ENCODE measurements around the gene EPSTI1. TPM values are rescaled to one million over a fixed set of nuclear protein-coding genes. Genes with fewer than 3 reads are reported as not detected.
A peak's percentile ranks its signal among the peaks of the same experiment; 100 is the strongest.

The EPSTI1 gene
- polyA plus RNA-seq, 1 of the 3 experiments (the other 2 are of a cell fraction): 0.02 TPM

DNA sequence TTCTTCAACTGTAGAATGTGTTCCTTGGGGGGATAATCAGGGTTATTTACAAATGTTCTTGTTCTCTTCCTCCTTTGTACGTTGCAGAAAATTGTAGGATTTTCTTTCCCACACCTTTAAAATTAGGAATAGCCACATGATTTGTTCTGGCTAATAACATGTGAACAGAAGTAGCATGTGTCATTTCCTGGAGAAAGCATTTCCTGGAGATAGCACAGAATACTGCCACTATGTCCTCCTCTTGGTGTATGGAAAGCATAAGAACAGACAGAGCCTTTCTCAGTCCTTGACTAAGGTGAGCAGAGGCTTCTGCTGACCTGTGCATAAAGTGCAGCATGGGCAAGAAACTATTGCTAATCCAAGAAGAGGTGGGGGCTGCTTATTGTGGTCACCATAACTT lies 108.9 kb downstream of the EPSTI1 start:
- peak overlapping the region; percentile 23; the same call in 1 of the 2 replicates for H2AFZ ChIP-seq (ENCODE audit: low read depth)
- H3K4me2 ChIP-seq: no peak overlapping the region
- H3K79me2 ChIP-seq (ENCODE audit: insufficient read depth): no peaks in the 10 kb centered on the region
- TF ChIP-seq MEF2A (IDR thresholded peaks at IDR 0.05; ENCODE audit: borderline replicate concordance, low read depth) (no peak), GATA2 (CRISPR knock-in tag; IDR thresholded peaks at IDR 0.05) (no peak), RFX5 (IDR thresholded peaks at IDR 0.05; ENCODE audit: low read length) (no peak), CTCF (IDR thresholded peaks at IDR 0.05) (no peak), FOSL2 (IDR thresholded peaks at IDR 0.05; ENCODE audit: borderline replicate concordance, low read depth) (no peak), USF1 (IDR thresholded peaks at IDR 0.05; ENCODE audit: borderline replicate concordance, low read depth) (no peak), CHD2 (IDR thresholded peaks at IDR 0.05; ENCODE audit: low read length, partially characterized antibody) (no peak), EZH2phosphoT487 (IDR thresholded peaks at IDR 0.05; ENCODE audit: borderline replicate concordance, low read depth) (no peak), RAD21 (IDR thresholded peaks at IDR 0.05; ENCODE audit: low read length) (no peak), FOXM1 (IDR thresholded peaks at IDR 0.05; ENCODE audit: low read depth) (no peak), ELF1 (IDR thresholded peaks at IDR 0.05) (no peak), REST (IDR thresholded peaks at IDR 0.05; ENCODE audit: low read depth, low read length) (no peak)
- DNase-seq: no peak
- no peaks in the 10 kb centered on the region for H3K36me3 ChIP-seq (replicated peaks in 1 of 2; ENCODE audit: control insufficient read depth in 1 of 2, insufficient read depth in 2 of 2, low read length in 1 of 2)
- no peaks in the 10 kb centered on the region for H3K9me2 ChIP-seq
- H3K9me3 ChIP-seq: no peaks in the 10 kb centered on the region
- no peak overlapping the region for H3K27ac ChIP-seq (ENCODE audit: low read depth in 2 of 2, low read length in 1 of 2)
- peaks cover 0 to 10% of the 10 kb centered on the region in 2 experiments; a peak in 2 of 4 replicates for H3K4me1 ChIP-seq (ENCODE audit: control insufficient read depth in 1 of 2, insufficient read depth in 2 of 2, low read depth in 1 of 2, low read length in 1 of 2)
- CTCF ChIA-PET: interaction anchor here (0.6 to 1.9 kb wide), 13 partner anchors 13 to 937 kb away, joined by 3 to 8 read pairs (median 3); partner anchors contain the start of gene DNAJC15
- no peaks in the 10 kb centered on the region for H3F3A ChIP-seq (replicated peaks; ENCODE audit: insufficient read depth)
- POLR2A ChIA-PET: no interaction called here
- 90% methylated on average over 1 of the region's 1 CpG for WGBS (ENCODE audit: low lambda C conversion rate)
- H3K4me3 ChIP-seq (ENCODE audit: low read depth in 2 of 2, low read length in 1 of 2): no peak overlapping the region
- H4K20me1 ChIP-seq (ENCODE audit: insufficient read depth): no peaks in the 10 kb centered on the region
- H3K9ac ChIP-seq: no peak overlapping the region
- no peaks in the 10 kb centered on the region for H3K27me3 ChIP-seq (ENCODE audit: insufficient read depth)
